ENCODE measurements around the gene GAPDHS. TPM values are rescaled to one million over a fixed set of nuclear protein-coding genes. Genes with fewer than 3 reads are reported as not detected.

The GAPDHS gene
- total and polyA plus RNA-seq, 2 experiments from 2014 or later: not detected

DNA sequence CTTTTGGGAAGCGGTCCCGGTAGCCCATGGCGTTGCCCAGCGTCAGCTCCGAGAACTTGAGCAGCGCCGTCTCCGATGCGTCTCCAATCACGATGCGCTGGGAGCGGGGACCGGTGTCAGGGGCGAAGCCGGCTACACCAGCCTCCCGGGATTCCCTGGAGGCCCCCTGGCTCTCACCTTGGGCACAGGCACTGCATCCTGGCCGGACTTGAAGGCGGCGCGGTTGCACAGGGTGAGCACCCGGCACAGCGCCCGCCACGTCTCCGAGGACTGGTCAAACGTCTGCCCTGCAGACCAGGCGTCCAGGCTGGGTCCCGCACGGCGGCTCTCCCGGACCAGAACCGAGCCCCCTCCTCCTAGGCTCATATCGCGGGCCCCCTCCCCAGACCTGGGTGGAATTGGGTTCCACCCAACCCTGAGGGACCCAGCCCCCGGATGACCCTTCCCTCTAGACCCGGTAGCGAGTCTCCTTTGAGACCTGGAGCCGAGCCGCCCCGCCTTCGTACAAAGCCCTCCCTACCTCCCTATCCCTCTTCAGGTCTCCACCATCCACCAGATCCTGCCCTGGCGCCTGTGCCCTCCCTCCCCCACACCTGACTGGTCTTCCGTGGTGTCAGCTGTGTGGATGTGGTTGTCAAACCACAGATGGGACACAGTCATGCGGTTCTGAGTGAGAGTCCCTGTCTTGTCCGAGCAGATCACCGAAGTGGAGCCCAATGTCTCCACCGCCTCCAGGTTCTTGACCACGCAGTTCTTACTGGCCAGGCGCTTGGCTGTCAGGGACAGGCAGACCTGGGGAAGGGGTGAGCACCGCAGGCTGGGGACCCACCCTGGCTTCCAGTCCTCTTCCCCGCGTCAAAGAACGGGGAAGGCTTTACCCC lies 25.4 kb downstream of the GAPDHS start:
- Histone ChIP-seq H3F3A (ENCODE audit: insufficient read depth) (no peaks in the 10 kb centered on the region), H3K27ac (no peak overlapping the region), H3K79me2 (ENCODE audit: insufficient read depth) (no peaks in the 10 kb centered on the region), H3K4me3 (peak overlapping the region; percentile 32; the same call in 1 of the 2 replicates), H3K27me3 (replicated peaks; ENCODE audit: insufficient read depth) (0 out of 2 replicates have a peak, but pooled peaks cover 14% of the 10 kb centered on the region), H3K36me3 (ENCODE audit: low read depth) (no peaks in the 10 kb centered on the region), H4K20me1 (ENCODE audit: insufficient read depth) (no peaks in the 10 kb centered on the region), H3K9ac (no peak overlapping the region), H3K4me2 (ENCODE audit: unreplicated experiment) (peak overlapping the region; percentile 20), H3K4me1 (ENCODE audit: insufficient read depth) (no peaks in the 10 kb centered on the region), H2AFZ (no peak overlapping the region), H3K9me2 (ENCODE audit: insufficient read depth) (no peaks in the 10 kb centered on the region), H3K9me3 (ENCODE audit: low read depth) (no peaks in the 10 kb centered on the region)
- DNase-seq: no peak
- TF ChIP-seq EZH2 (IDR thresholded peaks at IDR 0.05; ENCODE audit: insufficient read depth, poor library complexity, severe bottlenecking) (no peak), EZH2phosphoT487 (IDR thresholded peaks at IDR 0.05; ENCODE audit: insufficient read depth, low read depth) (no peak)
- 44 to 47% methylated on average over 21 to 40 of the region's 53 CpGs for WGBS, 2 experiments (ENCODE audit: low coverage in 1 of 2, low lambda C conversion rate in 2 of 2, missing lambda C conversion rate in 2 of 2)
- in situ Hi-C loops (cut with MboI): no loop called here

- Histone ChIP-seq H2AFZ (no peak overlapping the region), H4K20me1 (ENCODE audit: insufficient read depth) (no peaks in the 10 kb centered on the region), H3K9ac (no peak overlapping the region), H3K9me2 (ENCODE audit: insufficient read depth) (no peaks in the 10 kb centered on the region), H3K27ac (no peak overlapping the region), H3K27me3 (replicated peaks; ENCODE audit: insufficient read depth) (0 out of 2 replicates have a peak, but pooled peaks cover 14% of the 10 kb centered on the region), H3K9me3 (ENCODE audit: low read depth) (no peaks in the 10 kb centered on the region), H3K4me2 (ENCODE audit: unreplicated experiment) (no peak overlapping the region), H3K79me2 (ENCODE audit: insufficient read depth) (no peaks in the 10 kb centered on the region), H3K36me3 (ENCODE audit: low read depth) (no peaks in the 10 kb centered on the region), H3K4me1 (ENCODE audit: insufficient read depth) (no peaks in the 10 kb centered on the region), H3K4me3 (no peak overlapping the region), H3F3A (ENCODE audit: insufficient read depth) (no peaks in the 10 kb centered on the region)
- no peak for TF ChIP-seq EZH2 (IDR thresholded peaks at IDR 0.05; ENCODE audit: insufficient read depth, poor library complexity, severe bottlenecking)
- no peak for TF ChIP-seq EZH2phosphoT487 (IDR thresholded peaks at IDR 0.05; ENCODE audit: insufficient read depth, low read depth)
- in situ Hi-C loops (cut with MboI): no loop called here
- WGBS, 2 experiments (ENCODE audit: low coverage in 1 of 2, low lambda C conversion rate in 2 of 2, missing lambda C conversion rate in 2 of 2): 57 to 59% methylated on average over 11 of the region's 11 CpGs
- no peak for DNase-seq
Observed at GRCh38 chr19:35559281-35559659, 26.0 kb downstream of the GAPDHS start.

DNA sequence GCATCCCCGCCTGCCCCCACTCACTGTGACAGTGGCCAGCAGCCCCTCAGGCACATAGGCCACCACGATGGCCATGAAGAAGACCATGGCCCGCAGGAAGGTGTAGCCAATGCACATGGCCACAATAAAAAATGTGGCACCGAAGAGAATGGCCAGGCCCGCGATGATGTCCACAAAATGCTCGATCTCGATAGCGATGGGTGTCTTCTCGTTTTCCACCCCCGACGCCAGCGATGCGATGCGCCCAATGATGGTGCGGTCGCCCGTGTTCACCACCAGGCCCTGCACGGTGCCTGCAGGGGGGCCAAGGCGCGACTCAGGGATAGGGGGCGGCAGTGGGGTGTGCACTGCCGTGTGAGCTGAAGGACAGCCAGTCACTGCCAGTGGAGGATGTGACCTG lies 26.5 kb downstream of the GAPDHS start:
- Histone ChIP-seq H2AFZ (no peak overlapping the region), H3K9me3 (ENCODE audit: low read depth) (no peaks in the 10 kb centered on the region), H4K20me1 (ENCODE audit: insufficient read depth) (no peaks in the 10 kb centered on the region), H3K4me1 (ENCODE audit: insufficient read depth) (no peaks in the 10 kb centered on the region), H3K36me3 (ENCODE audit: low read depth) (no peaks in the 10 kb centered on the region), H3F3A (ENCODE audit: insufficient read depth) (no peaks in the 10 kb centered on the region), H3K9me2 (ENCODE audit: insufficient read depth) (no peaks in the 10 kb centered on the region), H3K79me2 (ENCODE audit: insufficient read depth) (no peaks in the 10 kb centered on the region), H3K4me2 (ENCODE audit: unreplicated experiment) (no peak overlapping the region), H3K27ac (no peak overlapping the region), H3K4me3 (no peak overlapping the region), H3K27me3 (replicated peaks; ENCODE audit: insufficient read depth) (0 out of 2 replicates have a peak, but pooled peaks cover 14% of the 10 kb centered on the region), H3K9ac (no peak overlapping the region)
- DNase-seq: no peak
- in situ Hi-C loops (cut with MboI): no loop called here
- TF ChIP-seq EZH2phosphoT487 (IDR thresholded peaks at IDR 0.05; ENCODE audit: insufficient read depth, low read depth): no peak
- TF ChIP-seq EZH2 (IDR thresholded peaks at IDR 0.05; ENCODE audit: insufficient read depth, poor library complexity, severe bottlenecking): no peak
- WGBS, 2 experiments (ENCODE audit: low coverage in 1 of 2, low lambda C conversion rate in 2 of 2, missing lambda C conversion rate in 2 of 2): 84 to 85% methylated on average over 22 to 23 of the region's 23 CpGs

DNA sequence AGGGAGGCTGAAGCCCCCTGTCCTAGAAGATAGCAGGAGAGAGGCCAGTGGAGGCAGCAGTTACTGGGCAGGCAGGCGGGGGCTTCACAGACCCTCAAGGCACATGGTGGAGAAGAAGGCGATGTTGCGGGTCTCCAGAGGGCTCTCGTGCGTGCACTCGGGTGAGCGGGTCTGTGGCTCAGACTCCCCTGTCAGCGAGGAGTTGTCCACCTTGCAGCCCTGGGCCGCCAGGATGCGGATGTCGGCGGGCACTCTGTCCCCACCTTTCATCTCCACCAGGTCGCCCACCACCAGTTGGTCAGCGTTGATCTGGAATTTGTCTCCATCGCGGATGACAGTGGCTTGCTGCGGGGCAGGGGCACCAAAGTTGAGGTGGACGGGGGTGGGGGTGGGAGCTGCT lies 27.0 kb downstream of the GAPDHS start:
- in situ Hi-C loops (cut with MboI): no loop called here
- Histone ChIP-seq H3K9ac (no peak overlapping the region), H3K27me3 (replicated peaks; ENCODE audit: insufficient read depth) (0 out of 2 replicates have a peak, but pooled peaks cover 14% of the 10 kb centered on the region), H3K9me3 (ENCODE audit: low read depth) (no peaks in the 10 kb centered on the region), H4K20me1 (ENCODE audit: insufficient read depth) (no peaks in the 10 kb centered on the region), H2AFZ (no peak overlapping the region), H3F3A (ENCODE audit: insufficient read depth) (no peaks in the 10 kb centered on the region), H3K9me2 (ENCODE audit: insufficient read depth) (no peaks in the 10 kb centered on the region), H3K79me2 (ENCODE audit: insufficient read depth) (no peaks in the 10 kb centered on the region), H3K27ac (no peak overlapping the region), H3K4me3 (no peak overlapping the region), H3K4me2 (ENCODE audit: unreplicated experiment) (no peak overlapping the region), H3K36me3 (ENCODE audit: low read depth) (no peaks in the 10 kb centered on the region), H3K4me1 (ENCODE audit: insufficient read depth) (no peaks in the 10 kb centered on the region)
- WGBS, 2 experiments (ENCODE audit: low coverage in 1 of 2, low lambda C conversion rate in 2 of 2, missing lambda C conversion rate in 2 of 2): 80 to 86% methylated on average over 14 to 18 of the region's 18 CpGs
- no peak for TF ChIP-seq EZH2 (IDR thresholded peaks at IDR 0.05; ENCODE audit: insufficient read depth, poor library complexity, severe bottlenecking)
- no peak for TF ChIP-seq EZH2phosphoT487 (IDR thresholded peaks at IDR 0.05; ENCODE audit: insufficient read depth, low read depth)
- no peak for DNase-seq

All from GM23248 (cell line).